ENCODE measurements around the gene ZC3H15. TPM values are rescaled to one million over a fixed set of nuclear protein-coding genes. Genes with fewer than 3 reads are reported as not detected.
A peak's percentile ranks its signal among the peaks of the same experiment; 100 is the strongest.

The ZC3H15 gene
- total and polyA plus RNA-seq, 7 experiments from 2014 or later = 53.4 to 87.4 (median 66.8) TPM

- no peaks in the 10 kb centered on the region for H3K36me3 ChIP-seq (ENCODE audit: control insufficient read depth in 2 of 3, insufficient read depth in 3 of 3, low read length in 3 of 3)
- no peak overlapping the region for H3K27ac ChIP-seq (ENCODE audit: low read depth, low read length)
- H3K4me3 Mint-ChIP-seq = no peak overlapping the region
- no peaks in the 10 kb centered on the region for H3K4me1 Mint-ChIP-seq
- no peaks in the 10 kb centered on the region for H3K9me3 ChIP-seq (ENCODE audit: control insufficient read depth in 2 of 3, low read length in 3 of 3)
- H3K36me3 Mint-ChIP-seq = no peaks in the 10 kb centered on the region
- no peak overlapping the region for H3K27ac Mint-ChIP-seq
- POLR2A ChIA-PET = no interaction called here
- no peak for ATAC-seq
- no peak for DNase-seq
- CTCF ChIA-PET = no interaction called here
- H3K4me1 ChIP-seq (ENCODE audit: control insufficient read depth in 2 of 2, insufficient read depth in 2 of 2, low read length in 2 of 2) = no peaks in the 10 kb centered on the region
- H3K27me3 ChIP-seq (ENCODE audit: control insufficient read depth in 2 of 2, insufficient read depth in 2 of 2, low read length in 2 of 2) = no peaks in the 10 kb centered on the region
- H3K9me3 Mint-ChIP-seq = no peaks in the 10 kb centered on the region
- H3K4me3 ChIP-seq (ENCODE audit: low read length) = no peak overlapping the region
- intact Hi-C loops (cut with micrococcal nuclease) = no loop called here
- H3K27me3 Mint-ChIP-seq = peaks cover 0 to 9% (median 4%) of the 10 kb centered on the region in 5 donors
Measured at GRCh38 chr2:186532891-186533290, 46.8 kb downstream of the ZC3H15 start.

- H3K27ac ChIP-seq (ENCODE audit: low read depth, low read length) = no peak overlapping the region
- no peaks in the 10 kb centered on the region for H3K4me1 ChIP-seq (ENCODE audit: control insufficient read depth in 2 of 2, insufficient read depth in 2 of 2, low read length in 2 of 2)
- H3K9me3 Mint-ChIP-seq = no peaks in the 10 kb centered on the region
- ATAC-seq = no peak
- intact Hi-C loops (cut with micrococcal nuclease) = no loop called here
- no peak overlapping the region for H3K27ac Mint-ChIP-seq
- H3K36me3 Mint-ChIP-seq = no peaks in the 10 kb centered on the region
- ChIA-PET CTCF (no interaction called here), POLR2A (no interaction called here)
- DNase-seq = no peak
- H3K4me1 Mint-ChIP-seq = no peaks in the 10 kb centered on the region
- H3K9me3 ChIP-seq (ENCODE audit: control insufficient read depth in 2 of 3, low read length in 3 of 3) = no peaks in the 10 kb centered on the region
- H3K27me3 Mint-ChIP-seq = peaks cover 0 to 14% (median 4%) of the 10 kb centered on the region in 5 donors
- H3K36me3 ChIP-seq (ENCODE audit: control insufficient read depth in 2 of 3, insufficient read depth in 3 of 3, low read length in 3 of 3) = no peaks in the 10 kb centered on the region
- H3K4me3 Mint-ChIP-seq = no peak overlapping the region
- no peaks in the 10 kb centered on the region for H3K27me3 ChIP-seq (ENCODE audit: control insufficient read depth in 2 of 2, insufficient read depth in 2 of 2, low read length in 2 of 2)
- no peak overlapping the region for H3K4me3 ChIP-seq (ENCODE audit: low read length)
Measured at GRCh38 chr2:186533717-186534116, 47.7 kb downstream of the ZC3H15 start.

GRCh38 chr2:186534406-186534805 is 48.3 kb downstream of the ZC3H15 start:
- Histone ChIP-seq H3K27me3 (ENCODE audit: control insufficient read depth in 2 of 2, insufficient read depth in 2 of 2, low read length in 2 of 2) (no peaks in the 10 kb centered on the region), H3K4me1 (ENCODE audit: control insufficient read depth in 2 of 2, insufficient read depth in 2 of 2, low read length in 2 of 2) (no peaks in the 10 kb centered on the region), H3K9me3 (ENCODE audit: control insufficient read depth in 2 of 3, low read length in 3 of 3) (no peaks in the 10 kb centered on the region), H3K27ac (ENCODE audit: low read depth, low read length) (no peak overlapping the region), H3K4me3 (ENCODE audit: low read length) (no peak overlapping the region), H3K36me3 (ENCODE audit: control insufficient read depth in 2 of 3, insufficient read depth in 3 of 3, low read length in 3 of 3) (no peaks in the 10 kb centered on the region)
- ATAC-seq (no peak), DNase-seq (no peak)
- Mint-ChIP-seq H3K9me3 (no peaks in the 10 kb centered on the region), H3K27ac (no peak overlapping the region), H3K36me3 (no peaks in the 10 kb centered on the region), H3K4me1 (no peaks in the 10 kb centered on the region), H3K4me3 (no peak overlapping the region), H3K27me3 (peaks cover 4 to 14% (median 5%) of the 10 kb centered on the region in 5 donors)
- intact Hi-C loops (cut with micrococcal nuclease) = no loop called here
- CTCF ChIA-PET = no interaction called here
- POLR2A ChIA-PET = no interaction called here

- no peak overlapping the region for H3K4me3 ChIP-seq (ENCODE audit: low read length)
- no peak overlapping the region for H3K4me3 Mint-ChIP-seq
- CTCF ChIA-PET = interaction anchor here (0.6 kb wide), 1 partner anchor 17 kb away, joined by 3 read pairs; no protein-coding TSS in a partner anchor
Measured at GRCh38 chr2:186535861-186536260, 49.8 kb downstream of the ZC3H15 start.

GRCh38 chr2:186537019-186537418 is 51.0 kb downstream of the ZC3H15 start:
- no peak overlapping the region for H3K4me3 Mint-ChIP-seq
- Histone ChIP-seq H3K27ac (ENCODE audit: low read depth, low read length) (no peak overlapping the region), H3K4me3 (ENCODE audit: low read length) (no peak overlapping the region), H3K9me3 (ENCODE audit: control insufficient read depth in 2 of 3, low read length in 3 of 3) (no peaks in the 10 kb centered on the region), H3K27me3 (ENCODE audit: control insufficient read depth in 2 of 2, insufficient read depth in 2 of 2, low read length in 2 of 2) (no peaks in the 10 kb centered on the region), H3K4me1 (ENCODE audit: control insufficient read depth in 2 of 2, insufficient read depth in 2 of 2, low read length in 2 of 2) (no peaks in the 10 kb centered on the region), H3K36me3 (ENCODE audit: control insufficient read depth in 2 of 3, insufficient read depth in 3 of 3, low read length in 3 of 3) (no peaks in the 10 kb centered on the region)
- ChIA-PET POLR2A (no interaction called here), CTCF (no interaction called here)
- intact Hi-C loops (cut with micrococcal nuclease) = no loop called here
- no peak for ATAC-seq
- no peaks in the 10 kb centered on the region for H3K9me3 Mint-ChIP-seq
- no peaks in the 10 kb centered on the region for H3K36me3 Mint-ChIP-seq
- no peak for DNase-seq
- H3K4me1 Mint-ChIP-seq = no peaks in the 10 kb centered on the region
- H3K27me3 Mint-ChIP-seq = peaks cover 4 to 18% (median 5%) of the 10 kb centered on the region in 5 donors
- H3K27ac Mint-ChIP-seq = peak overlapping the region in 1 of 9 donors; percentile 51

More at GRCh38 chr2:186535861-186536260, 49.8 kb downstream of the ZC3H15 start:
- no peaks in the 10 kb centered on the region for H3K36me3 ChIP-seq (ENCODE audit: control insufficient read depth in 2 of 3, insufficient read depth in 3 of 3, low read length in 3 of 3)
- no peak overlapping the region for H3K27ac ChIP-seq (ENCODE audit: low read depth, low read length)
- DNase-seq (no peak), ATAC-seq (no peak)
- no peak overlapping the region for H3K27ac Mint-ChIP-seq
- no peaks in the 10 kb centered on the region for H3K9me3 ChIP-seq (ENCODE audit: control insufficient read depth in 2 of 3, low read length in 3 of 3)
- peaks cover 4 to 14% (median 5%) of the 10 kb centered on the region in 5 donors for H3K27me3 Mint-ChIP-seq
- H3K4me1 ChIP-seq (ENCODE audit: control insufficient read depth in 2 of 2, insufficient read depth in 2 of 2, low read length in 2 of 2) = no peaks in the 10 kb centered on the region
- H3K9me3 Mint-ChIP-seq = no peaks in the 10 kb centered on the region
- H3K36me3 Mint-ChIP-seq = no peaks in the 10 kb centered on the region
- no peaks in the 10 kb centered on the region for H3K27me3 ChIP-seq (ENCODE audit: control insufficient read depth in 2 of 2, insufficient read depth in 2 of 2, low read length in 2 of 2)
- POLR2A ChIA-PET = no interaction called here
- no peaks in the 10 kb centered on the region for H3K4me1 Mint-ChIP-seq
- intact Hi-C loops (cut with micrococcal nuclease) = no loop called here

- no peak for DNase-seq
- ATAC-seq = no peak
- CTCF ChIA-PET = no interaction called here
- Mint-ChIP-seq H3K36me3 (peaks cover 0 to 5% (median 0%) of the 10 kb centered on the region in 5 donors), H3K4me1 (no peaks in the 10 kb centered on the region), H3K27ac (no peak overlapping the region), H3K9me3 (no peaks in the 10 kb centered on the region), H3K4me3 (no peak overlapping the region), H3K27me3 (peaks cover 2 to 16% (median 5%) of the 10 kb centered on the region in 5 donors)
- Histone ChIP-seq H3K4me1 (ENCODE audit: control insufficient read depth in 2 of 2, insufficient read depth in 2 of 2, low read length in 2 of 2) (no peaks in the 10 kb centered on the region), H3K4me3 (ENCODE audit: low read length) (no peak overlapping the region), H3K9me3 (ENCODE audit: control insufficient read depth in 2 of 3, low read length in 3 of 3) (no peaks in the 10 kb centered on the region), H3K27me3 (ENCODE audit: control insufficient read depth in 2 of 2, insufficient read depth in 2 of 2, low read length in 2 of 2) (no peaks in the 10 kb centered on the region), H3K27ac (ENCODE audit: low read depth, low read length) (no peak overlapping the region), H3K36me3 (ENCODE audit: control insufficient read depth in 2 of 3, insufficient read depth in 3 of 3, low read length in 3 of 3) (no peaks in the 10 kb centered on the region)
- intact Hi-C loops (cut with micrococcal nuclease) = no loop called here
- POLR2A ChIA-PET = interaction anchor here (0.7 kb wide), 1 partner anchor 60 kb away, joined by 3 read pairs; no protein-coding TSS in a partner anchor
Measured at GRCh38 chr2:186540941-186541340, 54.9 kb downstream of the ZC3H15 start.

GRCh38 chr2:186542002-186542401 is 55.9 kb downstream of the ZC3H15 start:
- H3K27ac Mint-ChIP-seq = no peak overlapping the region
- no peak for DNase-seq
- intact Hi-C loops (cut with micrococcal nuclease) = no loop called here
- H3K4me3 ChIP-seq (ENCODE audit: low read length) = no peak overlapping the region
- no peak for ATAC-seq
- H3K9me3 ChIP-seq (ENCODE audit: control insufficient read depth in 2 of 3, low read length in 3 of 3) = no peaks in the 10 kb centered on the region
- POLR2A ChIA-PET = no interaction called here
- H3K9me3 Mint-ChIP-seq = no peaks in the 10 kb centered on the region
- no peaks in the 10 kb centered on the region for H3K36me3 ChIP-seq (ENCODE audit: control insufficient read depth in 2 of 3, insufficient read depth in 3 of 3, low read length in 3 of 3)
- no peaks in the 10 kb centered on the region for H3K4me1 ChIP-seq (ENCODE audit: control insufficient read depth in 2 of 2, insufficient read depth in 2 of 2, low read length in 2 of 2)
- H3K27ac ChIP-seq (ENCODE audit: low read depth, low read length) = no peak overlapping the region
- H3K27me3 Mint-ChIP-seq = peaks cover 2 to 13% (median 5%) of the 10 kb centered on the region in 5 donors
- peaks cover 0 to 5% (median 0%) of the 10 kb centered on the region in 5 donors for H3K36me3 Mint-ChIP-seq
- CTCF ChIA-PET = no interaction called here
- no peaks in the 10 kb centered on the region for H3K4me1 Mint-ChIP-seq
- H3K4me3 Mint-ChIP-seq = no peak overlapping the region
- no peaks in the 10 kb centered on the region for H3K27me3 ChIP-seq (ENCODE audit: control insufficient read depth in 2 of 2, insufficient read depth in 2 of 2, low read length in 2 of 2)

Measured in naive thymus-derived CD4-positive, alpha-beta T cell (primary cell).